Heart left ventricle (tissue), 13 donors: ENCODE data around the gene SORL1.

ENCODE experiments used
- CTCF ChIP-seq, 12 donors: fragments of 200-600 bp; sonication (generic) in 4 of 12; IDR thresholded peaks; one replicate each; pipeline versions ENCODE4 v1.5.0 to v1.8.0; 2018 to 2022; ENCODE audit warnings: antibody characterized with exemption in 12 of 12, mild to moderate bottlenecking in 5 of 12
- POLR2A ChIP-seq, 2 donors: fragments of 450-650 bp; IDR thresholded peaks; one replicate each; pipeline ENCODE4 v1.6.1; 2017; ENCODE audit warnings: antibody characterized with exemption in 2 of 2, mild to moderate bottlenecking in 2 of 2, moderate library complexity in 2 of 2
- donor health status: ischemic (EF 13 %, LVEDD 7.1; RV severe dilation, severe dysfunction).
- donor health status: DM: no; HTN: yes; CAD: no.
- donor health status: DM: no; HTN: no; CAD: no.
- donor health status: ischemic (EF 25% LVEDD 6.9; RV normal size, moderate dysfunction).
- donor health status: ischemic (EF 25% LVEDD 5.7; RV mildly dilated, moderate dysfunction).
- donor health status: ischemic (EF 35%, LVEDD 5.7; RV mildly dilated, moderate dysfunction).
- donor health status: nonischemic (EF 11% LVEDD 7.7; RV severe dilation, severe dysfunction).
- donor health status: DM: yes; HTN: yes; CAD: no.
- donor health status: PGD.
- donor health status: ischemic (EF 29% LVEDD 5.4; RV normal size, mild dysfunction).
- donor health status: nonischemic (EF 23%, LVEDD 6.1; RV moderate dilation, normal function).

- TF ChIP-seq POLR2A (IDR thresholded peaks at IDR 0.05) (no peak), CTCF (IDR thresholded peaks at IDR 0.05) (peak in 1 of 12 donors; percentile 27)
These were observed 202.9 kb downstream of the SORL1 start for GRCh38 chr11:121654843-121655536.
